Transverse colon (tissue), 3 donors: ENCODE results near the gene CDC6.

ENCODE experiments used
- POLR2A ChIP-seq: fragments of 450-650 bp; IDR thresholded peaks from one replicate; pipeline ENCODE4 v1.6.1; 2016; ENCODE audit warnings: antibody characterized with exemption, mild to moderate bottlenecking, moderate library complexity
- POLR2AphosphoS5 ChIP-seq, 3 donors: sonication (generic); formaldehyde crosslinking; IDR thresholded peaks; one replicate each; pipeline ENCODE4 v1.6.1; 2016; ENCODE audit warnings: antibody characterized with exemption in 3 of 3

DNA sequence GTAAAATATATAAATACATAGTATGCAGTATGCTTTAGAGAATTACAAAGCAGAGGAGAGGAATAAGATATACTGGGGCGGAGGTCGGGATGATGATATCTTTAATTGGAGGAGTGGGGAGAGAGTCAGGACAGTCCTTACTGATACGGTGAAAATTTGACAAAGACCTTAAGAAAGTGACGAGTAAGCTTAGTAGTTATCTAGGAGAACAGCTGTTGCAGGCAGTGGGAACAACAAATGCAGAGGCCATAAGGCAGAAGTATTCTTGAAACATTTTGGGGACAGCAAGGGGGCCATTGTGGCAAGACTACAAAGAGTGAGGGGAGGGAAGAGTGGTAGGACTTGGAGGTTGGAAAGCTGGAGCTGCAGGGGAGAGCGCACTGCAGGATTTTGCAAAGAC, 22.3 kb upstream of the CDC6 start:
- TF ChIP-seq POLR2AphosphoS5 (IDR thresholded peaks at IDR 0.05) (no peak), POLR2A (no peak)
